HG02571 (cell line): ENCODE measurements around the gene CD5L.

Experiments used
- ATAC-seq: cut with Tn5 transposase; IDR thresholded peaks from one replicate; pipeline ENCODE4 v1.9.1; 2021; ENCODE audit warnings: mild to moderate bottlenecking, moderate library complexity; ENCODE audit not compliant: unreplicated experiment

Gene CD5L

DNA sequence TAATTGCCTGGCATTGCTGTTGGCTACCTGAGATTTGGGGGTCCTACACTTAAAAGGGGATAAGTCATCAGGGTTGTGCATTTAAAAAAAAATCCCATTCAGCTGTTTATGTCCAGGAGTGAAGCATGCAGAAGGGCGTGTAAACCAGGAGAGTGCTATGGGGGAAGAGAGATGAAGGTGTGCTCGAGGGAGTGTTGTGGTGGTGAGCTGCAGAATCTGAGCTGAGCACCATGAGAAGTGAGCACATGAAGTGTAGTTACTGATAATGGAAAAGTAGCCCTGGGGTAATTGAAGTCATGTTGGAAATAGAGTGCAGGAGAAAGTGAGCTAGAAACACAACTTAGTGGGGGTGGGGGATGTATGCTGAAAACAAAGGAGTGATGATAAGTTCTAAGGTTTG, 22.4 kb downstream of the CD5L start:
- ATAC-seq: no peak

DNA sequence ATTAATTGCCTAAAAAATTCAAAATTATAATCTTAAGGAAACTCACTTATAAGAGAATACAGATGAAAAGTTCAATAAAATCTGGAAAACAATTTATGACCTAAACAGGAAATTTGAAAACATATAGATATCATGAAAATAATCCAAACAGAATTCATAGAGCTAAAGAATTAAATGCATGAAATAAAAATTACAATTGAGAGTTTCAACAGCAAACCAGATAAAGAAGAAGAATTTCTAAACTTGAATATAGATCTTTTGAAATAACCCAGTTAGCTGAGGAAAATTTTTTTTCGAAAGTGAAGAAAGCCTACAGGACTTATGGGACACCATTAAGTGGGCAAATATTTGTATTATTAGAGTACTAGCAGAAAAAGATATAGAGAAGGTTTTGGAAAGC, 28.3 kb downstream of the CD5L start:
- no peak for ATAC-seq

- peak; percentile 82 for ATAC-seq
Observed at GRCh38 chr1:157806431-157807149, 35.0 kb downstream of the CD5L start.

GRCh38 chr1:157803851-157804250, 37.8 kb downstream of the CD5L start:
- ATAC-seq: no peak

DNA sequence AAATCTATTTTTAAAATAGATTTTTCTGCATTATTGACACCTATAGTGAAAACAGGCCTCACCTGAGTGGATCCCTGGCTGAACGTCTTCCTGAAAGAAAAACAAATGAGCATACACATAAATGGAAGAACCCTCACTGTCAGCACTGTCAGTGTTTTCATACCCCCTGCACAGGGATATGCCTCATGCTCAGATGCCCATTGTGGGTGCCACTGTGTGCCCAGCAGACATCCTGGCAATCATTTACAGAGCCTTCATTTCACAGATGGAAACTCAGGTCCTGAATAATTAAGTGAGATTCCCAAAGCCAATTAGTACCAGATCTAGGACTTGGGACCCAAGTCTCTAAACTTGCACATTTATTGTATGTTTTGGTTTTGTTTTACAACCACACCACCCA, 41.6 kb downstream of the CD5L start:
- ATAC-seq: no peak

GRCh38 chr1:157798211-157798610, 43.4 kb downstream of the CD5L start:
- ATAC-seq: no peak

GRCh38 chr1:157785248-157785647, 56.4 kb downstream of the CD5L start:
- ATAC-seq: no peak

GRCh38 chr1:157784801-157785200, 56.8 kb downstream of the CD5L start:
- ATAC-seq: no peak

DNA sequence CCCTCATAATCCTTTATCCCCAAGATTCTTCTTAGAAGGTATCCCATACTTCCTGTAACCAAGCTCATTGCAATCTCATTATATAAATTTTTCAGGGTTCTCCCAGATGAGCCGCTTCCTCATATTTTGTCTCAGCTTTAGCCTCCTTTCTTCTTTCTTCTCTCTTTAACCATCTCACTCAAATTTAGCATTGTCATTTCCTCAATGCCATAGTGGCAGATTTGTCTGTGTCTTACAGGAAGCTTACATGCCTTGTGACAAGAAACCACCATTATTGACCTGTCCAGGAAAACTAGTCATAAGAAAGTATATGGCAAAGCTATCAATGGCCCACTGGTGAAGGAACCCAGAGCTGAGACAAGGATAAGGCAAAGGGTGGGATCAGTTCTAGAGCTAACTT, 58.7 kb downstream of the CD5L start:
- ATAC-seq: no peak

DNA sequence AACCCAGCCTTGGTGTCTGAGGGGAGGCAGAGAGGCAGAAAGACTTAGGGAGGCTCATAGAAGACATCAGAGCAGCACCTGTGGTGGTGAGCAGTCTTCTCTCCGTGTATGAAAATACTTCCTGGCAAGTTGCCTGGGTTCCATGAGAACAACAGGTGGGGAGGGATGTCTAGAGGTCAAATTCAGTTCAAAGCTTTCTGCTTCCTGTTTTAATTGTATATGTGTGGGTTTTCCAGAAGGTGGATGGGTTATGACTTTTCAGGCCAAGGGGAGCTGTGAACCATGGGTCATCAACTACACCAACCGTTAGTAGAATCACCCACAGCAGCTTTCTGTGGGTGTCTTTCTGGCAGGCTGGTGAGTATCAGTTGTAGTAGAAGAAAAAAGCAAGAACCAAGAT, 60.6 kb downstream of the CD5L start:
- peak; percentile 50 for ATAC-seq
